HepG2 (cell line): Measurements from ENCODE around the gene CHKB. TPM values are rescaled to one million over a fixed set of nuclear protein-coding genes. Genes with fewer than 3 reads are reported as not detected.

Experiments used
- AGO2 ChIP-seq: fragments of 200-400 bp; formaldehyde crosslinking; optimal IDR thresholded peaks from 2 replicates; pipeline ENCODE3; 2017; ENCODE audit warnings: mild to moderate bottlenecking, low read depth, low read length, moderate library complexity
- DMAP1 ChIP-seq: IDR thresholded peaks from 2 replicates; pipeline ENCODE4 v1.6.1; 2016
- FOSL2 ChIP-seq: sonication (generic); formaldehyde crosslinking; IDR thresholded peaks from 2 replicates; pipeline ENCODE4 v1.4.0; 2020; ENCODE audit warnings: missing genetic modification reagents
- KLF15 ChIP-seq: sonication (generic); formaldehyde crosslinking; IDR thresholded peaks from 2 replicates; pipeline ENCODE4 v1.8.1; 2023; ENCODE audit warnings: borderline replicate concordance, mild to moderate bottlenecking, inconsistent platforms, missing genetic modification reagents, mixed read lengths
- MAZ ChIP-seq, 2 experiments: sonication (generic) in 1 of 2; formaldehyde crosslinking in 1 of 2; IDR thresholded peaks; 2 replicates each; pipeline versions ENCODE4 v1.5.0 to v1.6.1; 2012 to 2020; ENCODE audit warnings: low read depth in 2 of 2, mild to moderate bottlenecking in 2 of 2, borderline replicate concordance in 1 of 2, improper control_type of control experiment in 1 of 2, low read length in 1 of 2, missing genetic modification reagents in 1 of 2, moderate library complexity in 1 of 2
- NR0B2 ChIP-seq: sonication (generic); formaldehyde crosslinking; IDR thresholded peaks from 2 replicates; pipeline ENCODE4 v1.4.0; 2020; ENCODE audit warnings: mild to moderate bottlenecking, missing genetic modification reagents
- PAX8 ChIP-seq: sonication (generic); formaldehyde crosslinking; IDR thresholded peaks from 2 replicates; pipeline ENCODE4 v1.8.0; 2022; ENCODE audit warnings: mild to moderate bottlenecking, missing genetic modification reagents, borderline replicate concordance
- SKI ChIP-seq: fragments of 450-650 bp; IDR thresholded peaks from one replicate; pipeline ENCODE4 v1.6.1; 2018; ENCODE audit warnings: mild to moderate bottlenecking; ENCODE audit not compliant: partially characterized antibody
- SP5 ChIP-seq: IDR thresholded peaks from 2 replicates; pipeline ENCODE4 v1.6.1; 2016; ENCODE audit warnings: low read depth, borderline replicate concordance
- SPEN ChIP-seq: sonication (generic); formaldehyde crosslinking; IDR thresholded peaks from 2 replicates; pipeline ENCODE4 v1.5.1; 2020; ENCODE audit warnings: low read depth, mild to moderate bottlenecking, missing genetic modification reagents
- THAP8 ChIP-seq: sonication (generic); formaldehyde crosslinking; IDR thresholded peaks from 2 replicates; pipeline ENCODE4 v1.5.1; 2020; ENCODE audit warnings: missing genetic modification reagents, mild to moderate bottlenecking, borderline replicate concordance
- ZBTB46 ChIP-seq: sonication (generic); formaldehyde crosslinking; IDR thresholded peaks from 2 replicates; pipeline ENCODE4 v1.4.0; 2020; ENCODE audit warnings: mild to moderate bottlenecking, missing genetic modification reagents, borderline replicate concordance
- ZC3H4 ChIP-seq: sonication (generic); formaldehyde crosslinking; IDR thresholded peaks from 2 replicates; pipeline ENCODE4 v1.4.0; 2020; ENCODE audit warnings: missing genetic modification reagents, borderline replicate concordance
- ZNF280B ChIP-seq: sonication (generic); formaldehyde crosslinking; IDR thresholded peaks from 2 replicates; pipeline ENCODE4 v1.5.0; 2020; ENCODE audit warnings: missing genetic modification reagents, mild to moderate bottlenecking, borderline replicate concordance
- ZNF564 ChIP-seq: sonication (generic); formaldehyde crosslinking; IDR thresholded peaks from 2 replicates; pipeline ENCODE4 v1.8.1; 2023; ENCODE audit warnings: mild to moderate bottlenecking, missing genetic modification reagents
- ZNF746 ChIP-seq: sonication (generic); formaldehyde crosslinking; IDR thresholded peaks from 2 replicates; pipeline ENCODE4 v1.8.0; 2022; ENCODE audit warnings: mild to moderate bottlenecking, missing genetic modification reagents
- ZNF749 ChIP-seq: sonication (generic); formaldehyde crosslinking; IDR thresholded peaks from 2 replicates; pipeline ENCODE4 v1.8.0; 2022; ENCODE audit warnings: mild to moderate bottlenecking, missing genetic modification reagents, moderate library complexity, borderline replicate concordance
- ZNF761 ChIP-seq: sonication (generic); formaldehyde crosslinking; conservative IDR thresholded peaks from 2 replicates; pipeline ENCODE4 v1.4.0; 2020; ENCODE audit warnings: mild to moderate bottlenecking, missing genetic modification reagents
- ZSCAN31 ChIP-seq: sonication (generic); formaldehyde crosslinking; IDR thresholded peaks from 2 replicates; pipeline ENCODE4 v1.5.0; 2020; ENCODE audit warnings: low read depth, mild to moderate bottlenecking, missing genetic modification reagents
- polyA plus RNA-seq, 8 experiments: library from polyadenylated mRNA; depleted of rRNA in 3 of 8; stranded (reverse) in 7 of 8; unstranded in 1 of 8; fragments of >200 nt; fragmentation: Illumina TruSeq in 4 of 8; extraction: Trizol in 4 of 8; gene quantifications; 2 replicates each; pipeline versions ENCODE4 v1.2.1 to v1.2.3, GENCODE V29; 2011 to 2016; ENCODE audit warnings: low read depth in 4 of 8, missing spikeins in 1 of 8, mixed read lengths in 1 of 8; ENCODE audit not compliant: insufficient read depth in 1 of 8
- total RNA-seq, 5 experiments: library from RNA; depleted of rRNA; stranded (reverse); fragments of >200 nt; fragmentation: Illumina TruSeq; extraction: Trizol; gene quantifications; 2 replicates each; pipeline ENCODE4 v1.2.3, GENCODE V29; 2016; ENCODE audit warnings: low read depth in 1 of 5

Gene CHKB
- total and polyA plus RNA-seq, 2 of the 13 experiments (the other 11 are each of a cell fraction or from before 2014, with no cell fraction given): 24.5 to 42.7 TPM

GRCh38 chr22:50628543-50629134 is 46.0 kb upstream of the CHKB start (continued):
- TF ChIP-seq KLF15 (CRISPR knock-in tag): no peak
- TF ChIP-seq PAX8 (CRISPR knock-in tag): 0 out of 2 replicates have a peak, but pooled peaks have one; percentile 7
- no peak for TF ChIP-seq NR0B2 (CRISPR knock-in tag)
- no peak for TF ChIP-seq ZBTB46 (CRISPR knock-in tag)
- TF ChIP-seq ZSCAN31 (CRISPR knock-in tag): 0 out of 2 replicates have a peak, but pooled peaks have one; percentile 18
- no peak for TF ChIP-seq THAP8 (CRISPR knock-in tag)
- TF ChIP-seq ZNF280B (CRISPR knock-in tag): peak; percentile 51; the same call in 1 of the 2 replicates
- TF ChIP-seq ZNF746 (CRISPR knock-in tag): no peak
- no peak for TF ChIP-seq AGO2
- TF ChIP-seq ZNF749: no peak; the same call in 1 of the 2 replicates
- no peak for TF ChIP-seq MAZ (IDR thresholded peaks at IDR 0.05; ENCODE audit: borderline replicate concordance, low read depth, low read length)
- no peak for TF ChIP-seq MAZ (CRISPR knock-in tag; IDR thresholded peaks at IDR 0.05; ENCODE audit: low read depth)
- no peak for TF ChIP-seq ZNF564 (CRISPR knock-in tag)
- TF ChIP-seq FOSL2 (CRISPR knock-in tag): 0 out of 2 replicates have a peak, but pooled peaks have one; percentile 2
- TF ChIP-seq SP5 (CRISPR knock-in tag): no peak
- TF ChIP-seq ZC3H4 (CRISPR knock-in tag): no peak
- no peak for TF ChIP-seq ZNF761 (CRISPR knock-in tag)
- TF ChIP-seq SKI: no peak
- no peak for TF ChIP-seq DMAP1 (CRISPR knock-in tag)
- peak; percentile 1; the same call in 1 of the 2 replicates for TF ChIP-seq SPEN (CRISPR knock-in tag)
